GM18505 (cell line): ENCODE measurements around the gene TNKS1BP1.
"Not testable (repeated sequence)": the region's sequence is repeated elsewhere in the genome, so short reads cannot be mapped to it uniquely, and the experiment has no call there.

ENCODE experiments used
- ATAC-seq: cut with Tn5 transposase; IDR thresholded peaks from one replicate; pipeline ENCODE4 v1.9.1; 2021; ENCODE audit not compliant: unreplicated experiment
- POLR2A ChIP-seq: IDR thresholded peaks from 4 replicates; pipeline ENCODE4 v1.6.1; 2011; ENCODE audit warnings: borderline replicate concordance; ENCODE audit not compliant: insufficient read depth, insufficient read length; ENCODE audit errors: extremely low read depth

The TNKS1BP1 gene

DNA sequence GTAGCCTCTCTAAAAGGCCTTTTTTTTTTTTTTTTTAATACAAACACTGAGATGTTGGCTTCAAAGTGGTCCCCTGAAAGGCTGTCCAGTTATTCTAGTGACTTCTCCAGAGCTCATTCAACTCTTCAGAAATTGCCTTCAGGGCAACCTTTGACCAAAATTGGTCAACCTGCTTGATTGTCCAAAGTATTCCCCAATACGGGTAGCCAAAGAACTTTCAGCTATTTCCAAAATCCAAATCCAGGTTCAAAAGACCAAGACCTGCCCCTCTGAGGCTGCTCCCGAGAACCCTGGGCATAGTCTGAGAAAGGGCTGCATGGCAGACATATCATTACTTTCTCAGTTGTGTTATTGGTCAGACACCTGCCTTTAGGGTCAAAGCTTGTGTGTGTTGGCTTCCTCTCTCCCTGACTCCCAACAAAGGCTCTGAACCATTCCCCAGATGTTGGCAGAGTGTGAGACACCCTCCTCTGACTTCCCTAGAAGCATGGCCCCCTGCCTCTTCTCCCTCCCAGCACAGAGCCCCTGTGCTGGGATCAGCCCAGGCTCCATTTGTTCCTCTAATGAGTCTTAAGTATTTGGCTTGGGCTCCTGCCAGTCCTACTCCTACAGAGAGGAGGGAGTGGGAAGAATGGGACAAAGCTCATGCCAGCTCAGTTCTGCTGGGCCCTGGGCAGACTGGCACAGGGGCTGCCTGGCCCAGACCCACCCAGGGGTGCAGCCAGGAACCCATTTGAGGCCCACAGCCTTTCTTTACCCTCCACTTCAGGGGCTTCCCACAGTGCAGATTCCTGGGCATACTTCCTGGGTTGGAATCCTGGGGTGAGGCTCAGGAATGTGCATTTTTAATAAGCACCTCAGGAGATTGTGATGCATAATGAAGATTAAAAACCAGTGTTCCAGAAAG is 30.3 kb downstream of the TNKS1BP1 start:
- no peak for TF ChIP-seq POLR2A
- no peak for ATAC-seq

DNA sequence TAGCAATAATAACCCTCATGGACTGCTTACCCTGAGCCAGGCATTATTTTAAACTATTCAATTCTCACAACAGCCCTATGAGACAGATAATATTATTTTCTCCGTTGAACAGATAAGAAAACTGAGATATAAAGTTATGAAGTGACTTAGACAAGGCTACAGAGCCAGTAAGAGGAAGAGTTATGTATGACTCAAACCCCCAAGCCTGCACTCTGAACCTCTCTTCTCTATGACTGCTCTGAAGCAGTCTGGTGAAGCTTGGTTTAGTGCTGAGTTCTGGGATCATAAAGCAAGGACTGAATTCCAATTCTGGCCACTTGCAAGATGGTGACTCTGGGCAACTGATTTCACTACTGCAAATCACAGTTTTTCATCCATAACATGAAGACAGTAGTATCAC is 34.5 kb downstream of the TNKS1BP1 start:
- ATAC-seq, result no peak
- no peak for TF ChIP-seq POLR2A

DNA sequence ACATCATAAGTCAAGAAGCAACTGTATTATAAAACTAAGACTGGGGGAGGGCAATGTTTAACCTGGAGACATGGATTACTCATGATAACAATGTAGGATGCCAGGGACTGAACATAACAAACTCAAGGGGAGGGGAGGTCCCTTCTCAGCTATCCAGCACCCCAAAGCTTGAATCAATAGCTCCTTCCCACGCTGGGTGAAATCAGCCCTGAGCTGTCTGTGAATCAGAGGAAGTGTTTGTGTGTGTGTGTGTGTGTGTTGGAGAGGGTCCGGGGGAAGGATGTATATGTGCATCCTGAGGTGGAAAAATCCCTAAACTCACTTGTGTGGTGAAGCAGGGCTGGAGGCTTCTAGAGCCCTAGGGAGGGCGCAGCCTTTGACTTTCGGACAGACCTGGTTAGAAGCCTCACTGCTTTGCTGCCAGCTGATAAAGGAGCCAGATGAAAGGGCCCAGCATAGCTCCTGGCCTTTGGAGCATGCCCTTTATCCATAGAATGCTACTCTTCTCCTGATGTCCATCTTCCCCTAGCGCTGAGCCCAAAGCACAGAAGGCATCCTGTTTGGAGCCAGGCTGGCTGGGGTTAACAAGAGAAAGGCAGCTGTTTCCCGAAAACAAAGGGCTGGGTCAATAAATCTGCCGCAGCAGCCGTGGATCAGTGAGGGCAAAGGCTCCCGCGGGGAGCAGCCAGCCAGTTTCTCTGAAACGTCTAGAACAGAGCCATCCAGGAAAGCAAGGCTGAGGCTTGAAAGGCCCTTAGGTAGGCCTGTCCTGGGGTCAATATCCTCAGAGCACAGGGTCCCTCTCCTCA is 35.8 kb downstream of the TNKS1BP1 start:
- TF ChIP-seq POLR2A, result no peak
- ATAC-seq, result no peak

DNA sequence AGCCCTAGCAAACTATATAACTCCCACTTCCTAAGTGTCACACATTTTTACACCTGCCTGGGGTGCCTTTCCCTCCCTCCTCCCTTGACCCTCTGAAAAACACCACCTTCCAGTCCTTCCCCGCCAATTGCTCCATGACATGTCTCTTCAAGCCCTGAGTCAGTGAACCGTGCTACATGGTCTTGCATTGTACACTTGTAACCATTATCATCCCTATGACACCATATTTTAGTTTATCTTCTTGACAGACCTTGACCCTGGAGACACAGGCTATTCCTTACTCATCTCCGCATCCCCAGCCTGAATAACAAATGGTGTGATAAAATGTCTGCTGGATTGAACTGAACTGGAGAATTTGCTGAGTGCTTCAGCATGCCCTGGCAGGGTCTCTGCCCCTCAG is 36.9 kb downstream of the TNKS1BP1 start:
- no peak for TF ChIP-seq POLR2A
- ATAC-seq, result no peak

DNA sequence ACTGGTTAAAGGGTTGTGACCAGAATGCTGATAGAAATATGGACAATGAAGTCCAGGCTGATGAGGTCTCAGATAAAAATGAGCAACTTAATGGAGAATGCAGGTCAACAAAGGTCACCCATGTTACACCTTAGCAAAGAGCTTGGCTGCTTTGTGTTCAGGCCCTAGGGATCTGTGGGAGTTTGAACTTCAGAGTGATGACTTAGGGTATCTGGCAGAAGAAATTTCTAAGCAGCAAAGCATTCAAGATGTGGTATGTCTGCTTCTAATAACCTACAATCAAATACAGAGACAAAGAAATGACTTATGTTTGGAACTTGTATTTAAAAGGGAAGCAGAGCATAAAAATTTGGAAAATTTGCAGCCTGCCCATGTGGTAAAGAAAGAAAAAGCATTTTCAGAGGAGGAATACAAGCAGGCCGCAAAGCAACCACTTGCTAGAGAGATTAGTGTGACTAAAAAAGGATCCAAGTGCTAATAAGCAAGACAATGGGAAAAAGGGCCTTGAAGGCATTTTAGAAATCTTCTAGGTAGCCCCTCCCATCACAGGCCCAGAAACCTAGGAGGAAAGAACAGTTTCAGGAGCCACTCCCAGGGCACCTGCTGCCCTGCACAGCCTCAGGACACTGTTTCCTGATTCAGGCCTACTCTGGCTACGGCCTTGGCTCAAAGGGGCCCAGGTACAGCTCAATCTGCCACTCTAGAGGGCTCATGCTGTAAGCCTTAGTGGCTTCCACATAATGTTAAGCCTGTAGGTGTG is 41.3 kb downstream of the TNKS1BP1 start:
- TF ChIP-seq POLR2A, result no peak
- ATAC-seq, result no peak

- not testable (repeated sequence) for ATAC-seq
Observed at GRCh38 chr11:57281546-57281945, 43.2 kb downstream of the TNKS1BP1 start.

DNA sequence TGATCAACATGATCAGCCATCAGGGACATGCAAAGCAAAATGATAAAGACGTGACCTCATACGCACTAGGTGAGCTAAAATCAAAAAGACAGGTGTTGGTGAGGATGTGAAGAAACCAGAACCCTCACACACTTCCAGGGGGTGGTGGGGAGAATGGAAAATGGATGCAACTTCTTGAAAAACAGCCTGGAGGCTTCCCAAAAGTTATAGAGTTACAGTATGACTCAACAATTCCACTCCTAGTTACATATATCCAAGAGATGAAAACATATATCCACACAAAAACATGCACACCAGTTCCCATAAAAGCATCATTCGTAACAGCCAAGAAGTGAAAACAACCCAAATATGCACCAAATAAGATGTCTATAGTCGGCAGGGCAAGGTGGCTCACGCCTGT is 45.6 kb downstream of the TNKS1BP1 start:
- TF ChIP-seq POLR2A, result no peak
- no peak for ATAC-seq

- TF ChIP-seq POLR2A, result no peak
- ATAC-seq, result no peak
Observed at GRCh38 chr11:57278721-57279095, 46.0 kb downstream of the TNKS1BP1 start.

DNA sequence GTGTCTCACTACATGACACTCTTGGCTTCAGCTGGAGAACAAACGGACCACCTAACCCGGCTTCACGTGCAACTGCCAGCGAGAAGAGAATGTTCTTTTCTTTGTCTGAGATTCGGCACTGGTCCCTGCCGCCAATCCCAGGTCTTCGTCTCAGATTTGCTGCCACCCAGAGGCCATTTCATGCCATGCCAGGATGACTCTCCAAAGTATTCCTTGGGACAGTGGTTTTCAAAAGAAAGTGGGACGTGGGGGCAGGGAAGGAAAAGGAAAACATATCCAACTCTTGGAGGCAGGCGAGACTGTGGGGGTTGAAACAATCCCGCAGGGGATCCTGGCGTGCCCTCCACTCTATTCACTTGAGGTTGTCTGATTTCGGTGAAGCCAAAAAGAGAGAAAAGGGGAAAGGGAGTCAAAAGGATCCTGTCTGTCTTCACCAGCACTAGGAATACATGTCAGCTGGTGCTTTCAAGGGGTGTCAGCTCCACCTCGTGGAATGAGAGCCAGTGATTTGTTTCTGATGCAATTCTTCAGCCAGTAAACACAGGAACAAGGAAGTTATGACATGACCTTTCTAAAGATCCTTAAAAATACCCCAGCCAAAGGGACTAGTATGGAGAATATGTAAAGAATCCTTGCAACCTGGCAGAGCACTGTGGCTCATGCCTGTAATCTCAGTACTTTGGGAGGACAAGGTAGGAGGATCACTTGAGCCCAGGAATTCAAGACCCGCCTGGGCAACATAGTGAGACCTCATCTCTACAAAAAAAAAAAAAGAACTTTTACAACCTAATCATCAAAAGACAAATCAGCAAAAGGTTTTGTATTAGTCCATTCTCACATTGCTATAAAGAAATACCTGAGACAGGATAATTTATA is 46.7 kb downstream of the TNKS1BP1 start:
- no peak for TF ChIP-seq POLR2A
- ATAC-seq, result peak; percentile 66

DNA sequence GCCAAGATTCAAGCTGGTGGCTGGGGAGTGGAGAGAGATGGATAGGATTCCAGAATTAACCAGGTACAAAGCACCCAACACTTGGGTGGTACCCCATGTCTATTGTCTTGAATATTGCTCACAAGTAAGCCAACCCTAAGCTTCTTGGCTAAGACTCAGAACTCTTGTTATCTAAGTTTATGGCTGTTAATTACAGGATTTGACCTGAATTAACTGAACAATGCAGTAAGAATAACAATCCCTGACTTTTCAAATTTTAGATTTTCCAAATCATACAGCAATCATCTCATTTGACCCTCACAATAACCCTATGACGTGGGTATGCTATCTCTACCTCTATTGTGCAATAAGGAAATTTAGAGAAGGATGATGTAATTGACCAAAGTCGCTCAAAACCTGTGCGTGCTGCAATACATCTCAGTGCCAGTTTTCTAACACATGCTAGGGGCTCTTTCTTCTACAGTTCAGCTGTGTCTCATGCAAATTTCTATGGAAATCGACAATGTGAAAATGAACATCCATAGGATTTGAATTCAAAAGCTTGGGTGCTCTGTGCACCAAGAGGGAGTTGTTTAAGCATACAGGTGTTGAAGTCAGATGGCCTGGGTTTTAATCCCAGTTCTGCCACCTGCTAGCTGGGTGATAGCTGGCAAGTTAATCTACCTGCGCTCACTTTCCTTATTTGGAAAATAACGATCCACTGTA is 47.6 kb downstream of the TNKS1BP1 start:
- no peak for ATAC-seq
- TF ChIP-seq POLR2A, result no peak

- no peak for ATAC-seq
- no peak for TF ChIP-seq POLR2A
Observed at GRCh38 chr11:57276169-57276970, 48.4 kb downstream of the TNKS1BP1 start.
